Adrenal gland (tissue), 12 donors: Measurements from ENCODE around the gene THAP4. TPM values are rescaled to one million over a fixed set of nuclear protein-coding genes. Genes with fewer than 3 reads are reported as not detected.

ENCODE experiments used
- DNase-seq, 7 donors: peaks; one replicate each; pipeline ENCODE4 v3.0.0-alpha.2; 2019 to 2020
- H3K27ac ChIP-seq, 5 donors: fragments of 200-600 bp; sonication (generic) in 4 of 5; 1 replicate in 3 of 5; 2 replicates in 2 of 5; pipeline versions ENCODE4 v1.5.1 to v1.8.0; 2016 to 2020; ENCODE audit warnings: mild to moderate bottlenecking in 1 of 5
- H3K27me3 ChIP-seq: fragments of 200-600 bp; 2 replicates; pipeline ENCODE4 v1.8.0; 2021
- H3K36me3 ChIP-seq, 2 donors: fragments of 200-600 bp; replicated peaks in 1 of 2; 1 replicate in 1 of 2; 2 replicates in 1 of 2; pipeline versions ENCODE4 v1.5.1 to v1.8.0; 2018 to 2022
- H3K4me1 ChIP-seq, 2 donors: fragments of 200-600 bp; replicated peaks in 1 of 2; 1 replicate in 1 of 2; 2 replicates in 1 of 2; pipeline versions ENCODE4 v1.5.1 to v1.8.0; 2018 to 2021
- H3K4me3 ChIP-seq, 4 donors: fragments of 200-600 bp; sonication (generic) in 3 of 4; one replicate each; pipeline ENCODE4 v1.5.1; 2016 to 2018
- H3K9me3 ChIP-seq, 3 donors: fragments of 200-600 bp; sonication (generic) in 1 of 3; replicated peaks in 1 of 3; 1 replicate in 2 of 3; 2 replicates in 1 of 3; pipeline versions ENCODE4 v1.5.1 to v1.8.0; 2016 to 2021
- POLR2A ChIP-seq, 2 donors: fragments of 450-650 bp; IDR thresholded peaks; one replicate each; pipeline ENCODE4 v1.6.1; 2017; ENCODE audit warnings: antibody characterized with exemption in 2 of 2, mild to moderate bottlenecking in 2 of 2, moderate library complexity in 1 of 2
- WGBS, 4 donors: extraction: QIAGEN DNeasy Blood & Tissue Kit in 2 of 4; methylation state at CpG; one replicate each; pipeline versions ENCODE4 v1.1.5 to v1.1.7; 2013 to 2017; 5-methylcytosine and 5-hydroxymethylcytosine counted together
- intact Hi-C, 2 donors: fragments of 100-400 bp; cut with DNase I; formaldehyde crosslinking; loops; one replicate each; pipeline versions ENCODE4 v1.14.1 to v1.15.0; 2022 to 2023
- polyA plus RNA-seq, 3 donors: library from polyadenylated mRNA; stranded (reverse); fragments of 200-250 nt in 2 of 3; fragments of 350-450 nt in 1 of 3; fragmentation: Illumina TruSeq in 1 of 3; extraction: RNeasy Lipid Tissue Mini Kit (QIAGEN cat#74804) in 1 of 3; gene quantifications; one replicate each; pipeline ENCODE4 v1.2.3, GENCODE V29; 2013 to 2014
- total RNA-seq, 9 donors: library from RNA; depleted of rRNA in 4 of 9; stranded (reverse); fragments of >200 nt in 4 of 9; fragments of 120-200 nt in 1 of 9; fragmentation: NEBNext Ultra II Directional in 1 of 9; extraction: Animal tissue kit (Norgen Biotek cat#: 25700) in 1 of 9; gene quantifications; one replicate each; pipeline versions ENCODE4 v1.1.0 to v1.2.4, GENCODE V29; 2013 to 2023
- TF ChIP-seq, protein P1 (sequence below), 6 experiments: fragments of 450-650 bp in 4 of 6; fragments of 200-600 bp in 2 of 6; sonication (generic) in 1 of 6; IDR thresholded peaks; 1 replicate in 5 of 6; 2 replicates in 1 of 6; pipeline versions ENCODE4 v1.5.1 to v1.8.0; 2016 to 2021; ENCODE audit warnings: antibody characterized with exemption in 6 of 6, mild to moderate bottlenecking in 2 of 6, moderate library complexity in 1 of 6
- donor health status: healthy with polysubstance abuse.
- donor health status: Bipolar disorder and iron deficiency.
- donor health status: DM: yes; HTN: yes; CAD: no.
- donor health status: DM: no; HTN: no; CAD: no.
- donor health status: DM: no; HTN: no; CAD: no.
- donor health status: DM: yes; HTN: yes; CAD: no.

The THAP4 gene
- total and polyA plus RNA-seq, 12 donors, result 23.9 to 62.9 (median 41.1) TPM

DNA sequence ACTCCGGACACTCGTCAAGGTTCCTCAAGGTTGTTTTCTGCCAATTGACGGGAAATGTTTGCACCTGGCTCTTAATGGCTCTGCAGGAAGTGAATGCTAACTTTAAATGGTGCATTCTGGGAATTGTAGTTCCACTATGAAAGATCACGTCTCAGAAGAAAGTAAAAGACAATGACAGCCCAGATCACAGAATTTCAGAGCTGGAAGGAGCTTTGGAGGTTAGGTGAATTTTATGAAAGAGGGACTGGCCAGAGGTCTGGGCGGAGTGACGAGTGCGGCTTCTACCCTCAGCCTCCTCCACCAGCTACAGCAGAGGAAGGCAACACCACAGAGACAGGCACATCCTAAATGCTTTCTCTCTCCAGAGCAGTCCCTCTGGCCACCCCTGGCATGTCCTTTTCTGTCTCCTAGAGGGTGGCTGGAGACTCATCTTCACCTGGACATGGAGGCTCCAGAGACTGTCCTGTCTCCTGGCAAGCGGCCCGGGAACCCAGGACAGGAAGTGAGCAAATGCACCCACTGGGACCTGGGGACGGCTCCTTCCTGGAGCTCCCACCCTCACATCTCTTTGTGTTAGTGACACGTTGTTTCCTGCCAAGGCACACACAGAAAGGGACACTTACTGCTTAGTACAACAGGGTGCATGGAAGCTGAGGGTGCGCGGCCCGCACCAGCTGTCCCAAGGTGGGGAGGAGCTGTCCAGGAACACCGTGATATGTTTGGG is 19.4 kb downstream of the THAP4 start:
- no peaks in the 10 kb centered on the region for H3K36me3 ChIP-seq
- TF ChIP-seq POLR2A (IDR thresholded peaks at IDR 0.05), result no peak
- TF ChIP-seq, protein P1, sequence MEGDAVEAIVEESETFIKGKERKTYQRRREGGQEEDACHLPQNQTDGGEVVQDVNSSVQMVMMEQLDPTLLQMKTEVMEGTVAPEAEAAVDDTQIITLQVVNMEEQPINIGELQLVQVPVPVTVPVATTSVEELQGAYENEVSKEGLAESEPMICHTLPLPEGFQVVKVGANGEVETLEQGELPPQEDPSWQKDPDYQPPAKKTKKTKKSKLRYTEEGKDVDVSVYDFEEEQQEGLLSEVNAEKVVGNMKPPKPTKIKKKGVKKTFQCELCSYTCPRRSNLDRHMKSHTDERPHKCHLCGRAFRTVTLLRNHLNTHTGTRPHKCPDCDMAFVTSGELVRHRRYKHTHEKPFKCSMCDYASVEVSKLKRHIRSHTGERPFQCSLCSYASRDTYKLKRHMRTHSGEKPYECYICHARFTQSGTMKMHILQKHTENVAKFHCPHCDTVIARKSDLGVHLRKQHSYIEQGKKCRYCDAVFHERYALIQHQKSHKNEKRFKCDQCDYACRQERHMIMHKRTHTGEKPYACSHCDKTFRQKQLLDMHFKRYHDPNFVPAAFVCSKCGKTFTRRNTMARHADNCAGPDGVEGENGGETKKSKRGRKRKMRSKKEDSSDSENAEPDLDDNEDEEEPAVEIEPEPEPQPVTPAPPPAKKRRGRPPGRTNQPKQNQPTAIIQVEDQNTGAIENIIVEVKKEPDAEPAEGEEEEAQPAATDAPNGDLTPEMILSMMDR (IDR thresholded peaks at IDR 0.05), result no peak
- no peaks in the 10 kb centered on the region for H3K4me1 ChIP-seq
- H3K9me3 ChIP-seq, result no peaks in the 10 kb centered on the region
- H3K27ac ChIP-seq, result peak overlapping the region in 2 of 5 donors; percentile 13 to 55
- peak overlapping the region in 1 of 4 donors; percentile 16 for H3K4me3 ChIP-seq
- 54 to 66% (median 60%) methylated on average over 15 of the region's 15 CpGs for WGBS, 4 donors
- intact Hi-C loops, result no loop called here
- H3K27me3 ChIP-seq, result no peaks in the 10 kb centered on the region
- peak in 3 of 7 donors; percentile 45 to 69 (median 57) for DNase-seq

DNA sequence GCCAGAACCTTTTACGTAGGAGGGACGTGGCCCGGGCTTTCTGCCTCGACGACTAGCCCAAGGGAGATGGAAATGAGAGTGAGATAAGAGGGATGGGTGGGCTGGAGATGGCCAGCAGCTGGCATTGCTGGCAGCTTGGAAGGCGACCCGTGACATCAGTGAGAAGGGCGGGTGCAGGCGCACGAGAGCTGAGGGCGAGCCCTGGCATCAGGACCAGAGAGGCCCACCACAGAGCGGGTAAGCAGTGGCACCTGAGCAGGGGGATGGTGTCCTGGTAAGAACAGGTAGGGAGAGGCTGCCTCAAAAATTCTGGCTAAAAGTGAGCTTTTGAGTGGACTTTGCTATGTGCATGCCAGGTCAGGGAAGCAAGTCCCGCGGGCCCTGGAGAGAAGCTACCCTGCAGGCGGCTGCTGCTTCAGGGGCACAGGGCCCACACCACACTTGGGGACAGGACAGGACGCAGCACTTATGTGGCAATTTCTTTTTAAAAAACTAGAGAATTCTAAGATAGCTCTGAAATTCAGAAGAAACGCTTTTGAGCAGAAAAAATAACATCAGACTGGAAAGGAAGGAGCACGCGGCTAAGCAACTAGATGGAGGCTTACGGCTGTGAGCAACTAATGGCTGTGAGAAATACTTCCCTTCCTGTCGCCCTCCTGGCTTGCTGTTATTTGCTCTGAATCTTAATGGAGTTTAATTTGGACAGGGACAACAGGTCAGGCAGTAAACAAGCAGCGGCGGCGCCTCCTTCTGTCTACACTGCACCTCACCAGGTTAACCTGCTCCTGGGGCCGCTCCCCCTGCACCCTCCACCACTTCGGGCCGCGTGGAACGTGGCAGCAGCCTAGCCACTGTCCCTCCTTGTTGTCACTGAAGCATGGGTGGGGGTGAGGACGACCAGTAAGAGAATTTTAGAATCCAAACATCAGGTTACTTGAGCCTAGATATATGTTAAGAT is 20.5 kb downstream of the THAP4 start:
- 93 to 97% (median 95%) methylated on average over 30 of the region's 30 CpGs for WGBS, 4 donors
- intact Hi-C loops, result no loop called here
- no peak overlapping the region for H3K4me3 ChIP-seq
- no peak for DNase-seq
- H3K4me1 ChIP-seq, result no peaks in the 10 kb centered on the region
- no peaks in the 10 kb centered on the region for H3K36me3 ChIP-seq
- no peak overlapping the region for H3K27ac ChIP-seq
- TF ChIP-seq, protein P1 (IDR thresholded peaks at IDR 0.05), result no peak
- no peak for TF ChIP-seq POLR2A (IDR thresholded peaks at IDR 0.05)
- H3K9me3 ChIP-seq, result no peaks in the 10 kb centered on the region
- H3K27me3 ChIP-seq, result no peaks in the 10 kb centered on the region

DNA sequence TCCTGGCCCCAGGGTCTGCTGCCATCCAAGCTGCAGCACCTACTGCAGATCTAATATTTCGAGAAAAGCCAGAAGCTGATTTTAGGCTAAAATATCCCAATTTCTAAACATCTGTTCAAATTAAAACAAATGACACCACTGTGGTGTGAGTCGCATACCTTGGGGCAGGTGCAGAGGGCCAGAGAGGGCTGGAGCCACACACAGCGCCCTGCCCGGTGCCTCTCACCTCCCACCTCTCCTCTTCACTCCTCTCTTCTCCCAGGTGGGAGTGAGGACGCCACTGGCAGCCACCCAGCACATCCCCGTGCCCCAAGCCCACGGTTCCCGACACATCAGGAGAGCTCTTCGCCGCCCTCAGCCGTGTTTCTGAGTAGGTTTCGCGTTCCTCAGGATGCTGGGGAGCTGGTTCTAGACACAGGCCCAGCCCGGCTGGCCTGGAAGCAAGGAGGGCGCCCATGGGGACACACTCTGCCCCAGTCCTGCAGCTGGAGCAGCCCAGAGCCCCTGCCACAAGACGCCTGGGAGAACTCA is 21.4 kb downstream of the THAP4 start:
- H3K4me3 ChIP-seq, result no peak overlapping the region
- no peaks in the 10 kb centered on the region for H3K27me3 ChIP-seq
- intact Hi-C loops, result no loop called here
- no peak for DNase-seq
- H3K36me3 ChIP-seq, result no peaks in the 10 kb centered on the region
- H3K9me3 ChIP-seq, result no peaks in the 10 kb centered on the region
- no peaks in the 10 kb centered on the region for H3K4me1 ChIP-seq
- no peak overlapping the region for H3K27ac ChIP-seq
- TF ChIP-seq POLR2A (IDR thresholded peaks at IDR 0.05), result no peak
- WGBS, 4 donors, result 89 to 95% (median 93%) methylated on average over 15 to 16 of the region's 16 CpGs

DNA sequence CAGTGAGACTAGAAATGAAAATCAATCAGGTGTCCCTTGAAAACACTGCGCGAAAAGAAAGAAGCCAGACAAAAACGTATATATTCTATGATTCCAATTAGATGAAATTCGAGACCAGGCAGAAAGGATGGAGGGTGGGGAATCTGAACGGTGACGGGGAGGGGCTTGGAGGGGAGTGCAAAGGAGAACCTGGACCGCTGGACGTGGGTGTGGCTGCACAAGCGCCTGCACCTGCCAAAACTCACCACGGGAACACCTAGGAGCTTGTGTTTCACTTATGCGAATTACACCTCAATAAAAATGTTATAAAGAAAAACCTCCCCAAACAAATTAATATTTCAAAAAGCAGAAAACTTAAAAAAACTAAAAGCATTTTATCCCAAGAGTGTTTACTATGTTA is 21.9 kb downstream of the THAP4 start:
- DNase-seq, result no peak
- Histone ChIP-seq H3K27ac (no peak overlapping the region), H3K4me1 (no peaks in the 10 kb centered on the region), H3K27me3 (no peaks in the 10 kb centered on the region), H3K4me3 (no peak overlapping the region), H3K36me3 (no peaks in the 10 kb centered on the region), H3K9me3 (no peaks in the 10 kb centered on the region)
- TF ChIP-seq, protein P1 (IDR thresholded peaks at IDR 0.05), result no peak
- TF ChIP-seq POLR2A (IDR thresholded peaks at IDR 0.05), result no peak
- intact Hi-C loops, result no loop called here
- WGBS, 4 donors, result 86 to 89% (median 88%) methylated on average over 11 of the region's 11 CpGs
